ENCODE data around the gene ATOH7.

GRCh38 chr10:68218786-68219185 is 13.1 kb downstream of the ATOH7 start:
- TF ChIP-seq CTCF (IDR thresholded peaks at IDR 0.05; ENCODE audit: low read length), result no peak
- no peak for TF ChIP-seq EZH2 (IDR thresholded peaks at IDR 0.05; ENCODE audit: borderline replicate concordance, low read length)

All from OCI-LY1 (cell line).